Suppressor macrophage treated with lipopolysaccharide for 4 hours (primary cell): ENCODE results near the gene ME2.
"Not testable (repeated sequence)": the region's sequence is repeated elsewhere in the genome, so short reads cannot be mapped to it uniquely, and the experiment has no call there.

Experiments used
- DNase-seq: peaks from one replicate; pipeline ENCODE4 v3.0.0-alpha.2; 2020

ME2 gene

DNA sequence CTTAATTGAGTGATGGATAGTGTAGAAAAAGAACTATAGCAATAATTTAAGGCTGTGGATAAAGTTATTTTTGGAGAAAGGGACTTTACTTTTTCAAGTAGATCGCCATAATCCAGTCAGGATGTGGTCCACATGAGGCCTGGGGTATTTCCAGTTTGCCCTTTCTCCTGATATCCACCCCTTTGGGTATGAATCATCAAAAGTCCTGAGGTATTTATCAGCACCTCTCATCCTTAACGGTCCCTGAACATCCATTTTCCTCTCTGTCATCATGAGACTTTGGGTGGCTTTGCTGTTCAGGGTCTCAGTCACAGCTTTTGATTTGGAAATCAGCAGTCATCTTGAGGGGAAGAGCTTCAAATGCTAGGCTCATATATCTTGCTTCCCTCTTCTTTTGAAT, 49.6 kb downstream of the ME2 start:
- no peak for DNase-seq

DNA sequence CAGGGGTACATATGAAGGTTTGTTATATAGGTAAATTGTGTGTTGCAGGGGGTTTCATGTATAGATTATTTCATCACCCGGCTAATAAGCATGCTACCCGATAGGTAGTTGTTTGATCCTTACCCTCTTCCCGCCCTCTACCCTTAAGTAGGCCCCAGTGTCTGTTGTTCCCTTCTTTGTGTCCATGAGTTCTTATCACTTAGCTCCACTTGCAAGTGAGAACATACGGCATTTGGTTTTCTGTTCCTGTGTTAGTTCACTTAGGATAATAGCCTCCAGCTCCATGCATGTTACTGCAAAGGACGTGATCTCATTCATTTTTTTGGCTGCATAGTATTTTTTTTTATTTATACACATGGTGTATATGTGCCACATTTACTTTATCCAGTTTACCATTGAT, 54.8 kb downstream of the ME2 start:
- no peak for DNase-seq

DNA sequence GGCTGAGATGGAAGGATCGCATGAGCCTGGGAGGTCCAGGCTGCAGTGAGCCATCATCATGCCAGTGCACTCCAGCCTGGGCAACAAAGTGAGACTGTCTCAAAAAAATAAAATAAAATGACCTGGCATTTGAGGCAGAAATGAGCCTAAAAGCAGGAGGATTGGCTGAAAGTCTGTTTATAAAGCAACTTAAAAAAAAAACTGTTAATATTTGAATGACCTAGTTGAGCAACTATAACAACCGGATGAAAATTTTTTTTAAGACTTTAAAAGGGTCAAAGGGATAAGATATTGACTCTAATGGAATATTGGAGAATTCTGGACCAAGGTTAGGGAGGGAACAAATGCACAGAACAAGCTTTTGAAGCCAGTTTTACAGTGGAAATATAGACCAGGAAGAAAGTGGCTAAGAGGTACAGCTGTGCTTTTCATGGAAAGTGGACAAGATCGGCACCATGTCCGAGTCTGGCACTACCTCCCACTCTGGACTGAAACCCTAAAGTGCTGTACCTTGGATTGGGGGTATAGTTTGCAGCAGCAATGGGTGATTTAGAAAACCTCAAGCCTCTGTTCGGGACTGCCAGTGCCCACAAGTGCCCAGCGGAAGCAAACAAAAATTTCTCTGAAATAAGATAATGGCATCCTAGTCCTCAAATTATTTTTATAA, 55.8 kb downstream of the ME2 start:
- DNase-seq: no peak

DNA sequence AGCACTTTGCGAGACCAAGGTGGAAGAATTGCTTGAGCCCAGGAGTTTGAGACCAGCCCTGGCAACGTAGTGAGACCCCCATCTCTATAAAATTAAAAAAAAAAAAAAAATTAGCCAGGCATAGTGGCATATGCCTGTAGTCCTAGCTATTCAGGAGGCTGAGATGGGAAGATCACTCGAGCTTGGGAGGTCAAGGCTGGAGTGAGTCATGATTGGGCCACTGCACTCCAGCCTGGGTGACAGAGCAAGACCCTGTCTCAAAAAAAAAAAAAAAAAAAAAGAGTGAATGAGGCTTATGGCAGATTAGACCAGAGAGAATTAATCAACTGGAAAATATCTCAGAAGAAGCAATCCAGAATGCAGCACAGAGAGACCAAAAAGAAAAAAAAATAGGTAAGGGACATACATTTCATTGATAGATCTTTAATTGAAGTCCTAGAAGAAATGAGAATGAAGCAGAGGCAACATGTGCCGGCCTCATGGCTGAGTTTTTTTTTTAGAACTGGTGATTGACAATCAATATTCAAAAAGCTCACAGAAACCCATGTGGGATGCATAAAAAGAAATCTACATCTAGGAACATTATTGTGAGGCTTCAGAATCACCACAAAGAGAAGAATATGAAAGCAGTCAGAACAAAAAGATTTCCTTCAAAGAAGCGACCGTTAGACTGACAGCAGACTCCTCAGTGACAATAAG, 56.7 kb downstream of the ME2 start:
- no peak for DNase-seq

DNA sequence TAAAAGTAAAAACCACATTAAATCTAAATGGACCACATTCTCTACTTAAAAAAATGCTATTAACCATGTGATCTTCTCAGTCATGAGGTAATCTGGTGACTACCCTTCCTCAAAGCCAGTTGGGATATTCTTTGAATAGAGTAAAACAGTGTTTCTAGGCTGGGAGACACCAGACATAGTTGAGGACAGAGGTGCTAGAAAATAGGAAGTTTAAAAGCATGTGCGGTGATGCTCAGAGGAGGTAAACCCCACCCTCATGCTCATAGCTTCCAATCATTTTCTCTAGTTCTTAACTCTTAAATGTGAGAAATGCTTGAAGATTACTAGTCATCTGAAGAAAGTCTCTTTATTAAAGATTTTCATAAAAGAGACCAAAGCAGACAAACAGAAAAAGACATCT, 58.3 kb downstream of the ME2 start:
- peak; percentile 24 for DNase-seq

DNA sequence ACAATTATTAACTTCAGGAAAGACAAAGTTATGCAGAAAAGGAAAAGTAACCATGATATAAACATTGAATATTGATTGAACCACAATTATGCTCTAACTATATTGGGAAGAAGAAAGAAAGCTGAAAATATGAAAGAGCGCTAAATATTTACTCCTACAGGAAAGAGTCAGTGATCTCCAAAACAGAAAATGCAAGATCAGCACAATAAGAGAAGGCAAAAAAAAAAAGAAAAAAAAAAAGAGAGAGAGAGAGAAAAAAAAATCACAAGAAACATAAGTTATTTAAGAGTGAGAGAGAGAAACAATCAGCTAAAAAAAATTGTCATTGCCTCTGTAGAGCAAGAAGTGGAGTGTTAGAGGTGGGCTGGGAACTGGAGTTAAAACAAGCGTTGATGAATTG, 60.0 kb downstream of the ME2 start:
- no peak for DNase-seq

DNA sequence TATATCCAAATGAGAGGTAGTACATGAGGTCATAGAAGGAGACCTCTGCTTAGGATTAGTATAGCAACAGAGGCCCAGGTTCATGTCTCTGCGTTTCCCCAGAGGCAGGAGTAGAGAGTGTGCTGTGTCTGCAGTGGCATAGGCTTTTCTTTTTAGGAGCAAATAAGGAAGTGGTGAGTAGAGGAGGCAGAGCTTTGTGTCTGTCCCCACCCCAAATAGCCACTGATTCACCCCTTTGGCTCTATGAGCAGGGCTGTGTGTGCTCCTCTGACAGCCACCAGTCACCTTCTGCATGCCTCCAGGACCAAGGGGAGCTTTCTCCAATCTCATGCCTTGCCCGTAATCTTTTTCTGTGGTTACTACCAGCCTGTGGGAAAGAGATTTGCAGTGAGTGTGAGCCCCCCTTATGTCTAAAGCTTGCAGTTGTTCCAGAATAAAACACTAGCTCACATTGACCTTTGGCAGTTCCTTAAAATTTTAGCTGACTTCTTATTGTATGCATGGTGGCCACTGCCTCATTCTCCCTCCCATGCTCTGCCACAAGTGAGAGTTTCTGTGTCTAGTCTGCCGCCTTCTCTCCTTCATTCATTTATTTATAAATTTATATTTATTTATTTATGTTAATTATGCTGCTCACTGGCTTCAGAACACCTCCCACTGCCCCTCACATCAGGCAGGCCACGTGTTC, 65.5 kb downstream of the ME2 start:
- DNase-seq: peak; percentile 76

DNA sequence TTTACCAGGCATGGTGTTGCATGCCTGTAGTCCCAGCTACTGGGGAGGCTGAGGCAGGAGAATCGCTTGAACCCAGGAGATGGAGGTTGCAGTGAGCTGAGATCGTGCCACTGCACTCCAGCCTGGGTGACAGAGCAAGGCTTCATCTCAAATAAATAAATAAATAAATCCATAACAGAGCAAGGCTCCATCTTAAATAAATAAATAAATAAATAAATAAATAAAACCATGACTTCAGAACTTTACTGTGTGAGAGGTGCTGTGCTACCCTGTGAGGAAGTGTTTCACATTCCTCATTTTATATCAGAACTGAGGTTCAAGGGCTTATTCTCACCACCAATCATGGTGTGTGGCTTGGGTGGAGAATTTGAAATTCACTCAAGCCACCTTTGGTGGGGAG, 67.0 kb downstream of the ME2 start:
- not testable (repeated sequence) for DNase-seq

DNA sequence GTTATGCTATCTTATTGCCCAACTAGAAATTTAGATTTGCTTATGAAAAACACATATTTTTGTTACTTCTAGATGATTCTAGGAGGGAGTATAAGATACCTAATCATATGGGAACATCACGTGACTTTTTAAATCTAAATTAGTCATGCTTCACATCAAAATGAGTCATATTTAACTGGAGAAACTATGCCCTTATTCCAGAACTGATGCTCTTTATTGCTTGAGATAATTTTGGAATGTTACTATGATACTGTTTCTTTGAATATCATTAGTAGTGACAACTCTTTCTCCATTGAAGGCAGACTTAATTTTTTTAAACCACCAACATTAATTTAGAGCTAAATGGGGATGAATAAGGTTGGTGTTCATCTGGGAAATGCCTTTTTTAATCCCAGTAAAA, 69.0 kb downstream of the ME2 start:
- peak; percentile 9 for DNase-seq

DNA sequence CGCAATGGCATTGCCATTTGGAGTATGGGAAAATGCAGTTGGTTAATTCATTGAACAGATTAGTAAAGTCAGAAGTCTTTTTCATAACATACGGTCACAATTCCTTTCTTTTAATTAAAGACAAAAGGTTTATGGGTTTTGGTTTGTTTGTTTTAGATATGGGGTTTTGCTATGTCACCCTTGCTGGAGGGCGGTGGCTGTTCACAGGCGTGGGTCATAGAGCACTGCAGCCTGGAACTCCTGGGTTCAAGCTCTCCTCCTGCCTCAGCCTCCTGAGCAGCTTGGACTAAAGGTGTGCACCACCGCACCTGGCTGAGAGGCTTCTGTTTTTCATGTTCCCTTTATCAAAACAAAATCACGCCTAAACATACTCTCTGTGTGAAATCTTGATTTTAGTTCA, 70.3 kb downstream of the ME2 start:
- DNase-seq: no peak

DNA sequence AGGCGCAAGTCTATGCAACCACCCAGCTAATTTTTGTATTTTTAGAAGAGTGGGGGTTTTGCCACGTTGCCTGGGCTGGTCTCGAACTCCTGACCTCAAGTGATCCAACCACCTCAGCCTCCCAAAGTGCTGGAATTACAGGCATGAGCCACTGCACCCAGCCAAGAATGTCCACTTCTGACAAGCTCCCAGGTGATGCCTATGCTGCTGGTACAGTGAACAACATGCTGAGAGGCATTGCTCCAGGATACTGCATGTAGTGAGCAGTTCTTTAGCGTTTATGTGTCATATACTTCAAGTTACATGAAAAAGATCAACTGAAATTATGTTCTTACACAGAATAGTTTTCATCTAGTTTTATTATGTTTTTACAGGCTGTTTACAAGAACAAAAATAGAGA, 71.7 kb downstream of the ME2 start:
- DNase-seq: no peak

DNA sequence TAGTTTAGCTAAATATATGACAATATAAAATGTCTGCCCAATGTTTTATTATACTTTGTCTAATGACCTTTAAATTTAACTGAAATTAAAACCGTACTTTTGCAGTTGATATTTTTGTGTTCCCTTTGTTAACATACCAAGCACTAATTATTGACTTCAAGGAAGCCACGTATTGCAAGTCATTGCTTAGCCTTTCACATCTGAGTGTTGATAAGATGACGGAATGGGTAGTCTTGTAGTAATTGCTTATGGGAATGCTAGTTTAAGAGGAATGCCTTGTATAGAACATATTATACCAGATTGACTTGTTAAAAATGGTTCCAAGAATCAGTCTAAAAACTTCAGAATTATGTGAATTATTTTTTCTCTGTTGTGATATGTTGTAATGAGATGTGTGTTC, 74.9 kb downstream of the ME2 start:
- DNase-seq: no peak

DNA sequence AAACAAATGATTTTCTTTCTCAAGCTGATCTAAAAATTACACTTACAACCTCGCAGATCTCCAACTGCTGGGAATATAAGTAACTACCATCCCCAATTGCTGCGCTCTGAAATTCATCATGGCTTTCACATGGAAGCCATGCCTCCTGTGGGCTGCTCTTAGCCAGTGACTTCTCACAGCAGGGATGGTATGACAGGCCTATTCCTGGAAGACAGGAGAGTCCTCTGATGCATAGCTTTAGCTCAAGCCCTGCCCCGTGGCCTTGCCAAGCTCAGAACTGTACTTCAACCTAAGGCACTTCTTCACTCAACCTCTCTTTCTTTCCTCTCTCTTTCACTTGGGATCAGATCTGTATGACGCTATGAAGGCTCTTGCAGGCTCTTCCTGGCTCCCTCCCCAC, 76.3 kb downstream of the ME2 start:
- no peak for DNase-seq

DNA sequence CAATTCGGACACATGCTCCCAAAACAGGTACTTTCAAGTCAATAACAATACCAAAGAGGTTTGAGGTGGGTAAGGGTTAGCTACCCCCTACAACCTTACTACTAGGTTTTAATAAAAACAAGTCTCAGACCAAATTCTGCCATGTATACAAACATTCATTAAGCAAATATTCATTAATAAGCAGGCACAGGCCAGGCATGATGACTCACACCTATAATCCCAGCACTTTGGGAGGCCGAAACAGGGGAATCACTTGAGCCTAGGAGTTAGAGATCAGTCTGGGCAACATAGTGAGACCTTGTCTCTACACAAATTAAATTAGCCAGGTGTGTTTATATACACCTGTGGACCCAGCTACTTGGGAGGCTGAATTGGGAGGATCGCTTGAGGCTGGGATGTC, 77.2 kb downstream of the ME2 start:
- no peak for DNase-seq

DNA sequence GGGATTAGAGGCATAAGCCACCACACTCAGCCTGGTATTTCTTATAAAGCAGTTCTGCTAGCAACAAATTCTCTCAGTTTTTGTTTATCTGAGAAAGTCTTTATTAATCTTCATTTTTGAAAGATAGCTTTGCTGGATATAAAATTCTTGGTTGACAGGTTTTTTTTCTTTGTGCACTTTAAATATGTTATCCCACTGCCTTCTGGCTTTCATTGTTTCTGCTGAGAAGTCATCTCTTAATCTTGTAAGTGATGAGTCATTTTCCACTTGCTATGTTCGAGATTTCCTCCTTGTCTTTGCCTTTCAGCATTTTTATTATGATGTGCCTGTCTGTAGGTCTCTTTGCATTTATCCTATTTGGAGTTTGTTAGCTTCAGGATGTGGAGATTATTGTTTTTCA, 83.1 kb downstream of the ME2 start:
- DNase-seq: no peak

DNA sequence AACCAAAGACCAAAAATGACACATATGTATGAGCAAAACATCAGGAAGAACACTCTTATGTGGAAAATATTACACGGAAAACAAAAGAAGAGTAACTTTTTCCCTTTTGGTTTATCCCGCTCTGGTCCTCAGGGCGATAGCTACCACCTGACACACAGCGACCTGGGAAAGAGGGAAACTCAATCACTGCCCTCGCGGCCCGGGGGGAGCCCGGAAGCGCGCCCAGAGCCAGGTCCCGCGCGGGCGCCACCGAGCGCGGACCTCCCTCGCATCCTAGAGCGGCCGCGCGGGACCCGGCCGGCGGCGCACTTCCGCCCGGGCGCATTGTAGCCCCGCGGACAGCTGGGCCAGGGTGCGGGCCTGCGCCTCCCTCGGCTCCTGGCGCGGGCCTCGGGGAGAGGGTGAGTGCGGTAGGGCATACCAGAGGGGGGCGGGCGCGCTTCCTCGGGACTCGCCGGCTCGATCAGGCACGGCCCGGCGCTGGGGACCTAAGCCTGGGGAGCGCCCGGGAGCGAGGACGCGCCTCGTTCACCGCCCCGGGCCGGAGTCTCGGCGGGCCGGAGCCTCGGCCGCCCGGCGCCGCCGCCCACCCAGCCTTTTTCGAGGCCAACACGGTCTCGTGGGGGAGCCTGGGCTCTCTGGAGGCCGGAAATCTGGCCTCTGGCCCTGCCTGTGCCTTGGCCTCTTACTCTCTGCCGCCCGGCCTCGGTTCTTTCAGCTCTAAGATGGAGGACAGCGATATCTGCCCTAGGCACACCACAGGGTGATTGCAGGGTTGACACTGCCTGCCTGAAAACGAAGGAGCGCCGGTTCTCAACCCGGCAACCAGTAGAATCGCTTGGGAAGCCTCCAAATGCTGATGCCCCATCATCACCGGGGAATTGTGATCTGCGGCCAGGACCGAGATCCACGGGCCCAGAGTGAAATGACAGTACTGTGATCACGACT, 89.1 kb downstream of the ME2 start, which contains the start of gene ELAC1:
Gene ELAC1, plus strand, starts transcription at position 327 of the 948 bp plus-strand sequence. CDS start 6,365 bp downstream, outside the sequence.
- peak; percentile 88 for DNase-seq

DNA sequence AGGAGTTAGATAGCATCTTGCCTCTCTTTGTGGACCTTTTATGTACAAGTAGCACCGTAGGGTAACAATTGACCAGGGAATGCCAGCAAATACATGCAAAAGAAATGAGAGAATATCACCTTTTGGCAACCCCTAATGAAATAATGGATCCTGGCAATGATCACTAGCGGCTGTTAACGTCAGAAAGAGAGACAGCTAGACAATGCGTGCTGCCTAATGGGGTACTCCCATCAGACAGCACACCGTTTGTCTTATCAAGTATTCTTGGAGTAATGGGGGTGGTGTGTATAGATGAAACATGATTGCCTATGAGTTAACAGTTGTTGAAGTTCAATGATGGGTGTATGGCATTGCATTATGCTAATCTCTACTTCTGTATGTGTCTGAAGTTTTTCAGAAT, 90.5 kb downstream of the ME2 start:
- DNase-seq: no peak

DNA sequence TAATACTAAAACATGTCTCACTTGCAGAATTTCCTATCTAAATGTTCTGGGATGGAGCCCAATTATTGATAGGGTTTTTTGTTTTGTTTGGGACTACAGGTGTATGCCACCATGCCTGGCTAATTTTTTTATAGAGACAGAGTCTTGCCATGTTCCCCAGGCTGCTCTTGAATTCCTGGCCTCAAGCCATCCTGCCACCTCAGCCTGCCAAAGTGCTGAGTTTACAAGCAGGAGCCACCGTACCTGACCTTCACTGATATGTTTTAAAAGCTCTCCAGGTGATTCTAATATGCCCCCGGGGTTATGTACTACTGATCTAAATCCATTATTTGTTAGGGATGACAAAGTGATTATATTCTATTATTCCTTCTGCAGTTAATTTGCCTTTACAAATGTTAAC, 91.1 kb downstream of the ME2 start:
- DNase-seq: no peak

DNA sequence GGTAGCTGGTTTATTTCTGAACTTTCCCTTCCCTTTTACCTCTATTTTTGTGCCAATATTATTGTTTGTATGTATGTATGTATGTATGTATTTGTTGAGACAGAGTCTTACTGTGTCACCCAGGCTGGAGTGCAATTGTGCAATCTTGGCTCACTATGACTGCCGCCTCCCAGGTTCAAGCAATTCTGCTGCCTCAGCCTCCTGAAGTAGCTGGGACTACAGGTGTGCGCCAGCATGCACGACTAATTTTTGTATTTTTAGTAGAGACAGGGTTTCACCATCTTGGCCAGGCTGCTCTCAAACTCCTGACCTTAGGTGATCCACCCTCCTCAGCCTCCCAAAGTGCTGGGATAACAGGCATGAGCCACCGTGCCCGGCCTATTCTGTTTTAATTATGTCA, 93.5 kb downstream of the ME2 start:
- peak; percentile 18 for DNase-seq

DNA sequence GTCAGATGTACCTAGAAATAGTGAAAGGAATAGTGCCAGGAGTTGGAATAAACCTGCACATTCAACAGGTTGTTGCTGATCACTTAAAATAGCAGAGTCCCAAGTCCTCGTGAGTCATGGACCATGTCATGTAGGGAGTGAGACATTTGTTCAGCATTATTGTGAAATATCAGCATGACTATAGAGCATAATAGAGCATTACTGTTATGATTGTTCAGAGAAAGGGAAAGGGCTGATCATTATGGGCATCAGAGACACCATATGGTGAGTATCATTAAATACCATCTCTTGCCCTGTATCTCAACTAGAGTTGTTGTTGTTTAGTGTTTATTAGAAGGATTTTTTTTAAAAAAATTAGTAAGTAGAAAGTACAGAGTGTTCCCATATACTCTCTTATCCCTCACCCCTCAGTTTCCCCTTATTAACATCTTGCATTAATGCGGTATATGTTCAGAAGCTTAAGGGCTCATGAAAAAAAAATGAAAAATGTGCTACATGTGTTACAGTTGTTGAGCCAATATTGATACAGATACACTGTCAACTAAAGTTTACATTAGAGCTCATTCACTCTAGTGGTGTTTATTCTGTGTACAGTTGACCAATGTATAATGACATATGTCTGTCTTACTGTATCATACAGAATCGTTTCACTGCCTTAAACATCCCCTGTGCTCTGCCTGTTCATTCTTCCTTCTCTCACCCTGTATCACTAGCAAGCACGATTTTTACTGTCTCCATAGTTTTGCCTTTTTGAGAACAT, 94.6 kb downstream of the ME2 start:
- peak; percentile 87 for DNase-seq

DNA sequence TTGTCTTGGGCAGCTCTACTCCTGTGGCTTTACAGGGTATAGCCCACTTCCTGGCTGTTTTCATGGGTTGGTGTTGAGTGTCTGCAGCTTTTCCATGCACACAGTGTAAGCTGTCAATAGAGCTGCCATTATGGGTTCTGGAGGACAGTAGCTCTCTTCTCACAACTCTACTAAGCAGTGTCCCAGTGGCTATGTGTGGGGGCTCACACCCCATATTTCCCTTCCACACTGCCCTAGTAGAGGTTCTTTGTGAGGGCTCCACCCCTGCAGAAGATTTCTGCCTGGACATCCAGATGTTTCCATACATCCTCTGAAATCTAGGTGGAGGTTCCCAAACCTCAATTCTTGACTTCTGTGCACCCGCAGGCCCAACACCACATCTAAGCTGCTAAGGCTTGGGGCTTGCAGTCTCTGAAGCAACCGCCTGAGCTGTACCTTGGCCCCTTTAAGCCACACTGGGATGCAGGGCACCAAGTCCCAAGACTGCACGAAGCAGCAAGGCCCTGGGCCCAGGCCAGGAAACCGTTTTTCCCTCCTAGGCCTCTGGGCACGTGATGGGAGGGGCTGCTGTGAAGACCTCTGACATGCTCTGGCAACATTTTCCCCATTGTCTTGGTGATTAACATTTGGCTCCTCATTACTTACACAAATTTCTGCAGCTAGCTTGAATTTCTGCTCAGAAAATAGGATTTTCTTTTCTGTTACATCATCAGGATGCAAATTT, 98.3 kb downstream of the ME2 start:
- no peak for DNase-seq

DNA sequence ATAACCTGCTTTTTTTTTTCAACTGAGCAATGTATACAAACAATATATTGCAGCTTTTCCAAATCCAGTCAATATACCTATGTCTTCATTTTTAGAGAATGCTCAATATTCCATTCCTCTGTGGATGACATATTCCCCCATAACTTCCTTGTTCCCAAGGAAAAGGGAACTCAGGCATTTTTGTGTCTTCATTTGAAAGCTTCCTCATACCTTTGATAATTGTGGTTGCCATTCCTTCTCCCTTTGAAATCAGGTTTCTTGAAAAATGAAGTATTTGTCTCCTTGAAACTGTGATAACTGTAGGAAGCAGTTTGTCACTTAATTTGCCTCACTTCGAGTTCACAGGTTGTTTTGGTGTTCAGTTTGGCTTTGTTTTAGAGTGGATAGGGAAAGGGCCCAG, 102.5 kb downstream of the ME2 start:
- DNase-seq: no peak
